ENCODE results near the gene MOB2.
"Not testable (repeated sequence)": the region's sequence is repeated elsewhere in the genome, so short reads cannot be mapped to it uniquely, and the experiment has no call there.

MOB2 gene

DNA sequence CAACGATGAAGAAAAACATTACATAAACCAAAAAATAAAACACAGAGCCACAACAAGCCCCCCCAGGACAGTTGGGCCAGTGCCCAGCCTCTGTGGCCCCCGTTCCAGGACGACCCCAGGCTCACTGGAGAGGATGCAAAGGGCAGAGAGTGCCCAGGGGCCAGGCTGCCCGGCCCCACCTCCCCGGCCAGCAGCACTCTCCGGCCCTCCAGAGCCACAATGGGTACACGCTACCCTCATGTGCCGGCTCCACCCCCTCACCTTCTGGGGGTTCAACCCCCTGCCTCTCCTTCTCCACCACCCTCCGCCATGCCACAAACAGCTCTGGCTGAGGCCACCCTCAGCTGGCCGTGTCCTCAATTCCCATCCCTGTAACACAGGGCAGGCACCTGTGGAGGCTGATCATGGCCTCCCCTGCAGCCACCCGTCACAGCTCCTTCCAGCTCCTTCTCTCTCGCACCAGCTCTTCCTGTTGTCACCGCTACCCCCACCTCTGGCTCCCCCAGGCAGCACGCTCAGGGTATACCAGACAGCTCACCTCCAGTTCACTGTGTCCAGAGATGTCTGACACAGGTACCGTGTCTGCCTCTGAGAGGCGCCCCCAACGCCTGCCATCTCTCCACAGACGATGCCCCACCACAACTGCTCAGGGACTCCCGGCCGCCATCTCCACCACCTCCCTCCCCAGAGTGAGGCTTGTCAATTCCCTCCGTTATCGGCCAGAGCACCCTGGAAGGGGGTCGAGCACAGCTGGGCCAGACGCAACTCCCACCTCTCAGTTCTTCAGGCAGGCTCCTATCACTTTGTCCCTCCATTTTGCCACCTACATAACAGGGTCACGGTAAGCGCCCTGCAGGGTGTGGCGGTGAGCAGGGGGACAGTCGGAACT is 30.8 kb upstream of the MOB2 start:
- no peak for DNase-seq

DNA sequence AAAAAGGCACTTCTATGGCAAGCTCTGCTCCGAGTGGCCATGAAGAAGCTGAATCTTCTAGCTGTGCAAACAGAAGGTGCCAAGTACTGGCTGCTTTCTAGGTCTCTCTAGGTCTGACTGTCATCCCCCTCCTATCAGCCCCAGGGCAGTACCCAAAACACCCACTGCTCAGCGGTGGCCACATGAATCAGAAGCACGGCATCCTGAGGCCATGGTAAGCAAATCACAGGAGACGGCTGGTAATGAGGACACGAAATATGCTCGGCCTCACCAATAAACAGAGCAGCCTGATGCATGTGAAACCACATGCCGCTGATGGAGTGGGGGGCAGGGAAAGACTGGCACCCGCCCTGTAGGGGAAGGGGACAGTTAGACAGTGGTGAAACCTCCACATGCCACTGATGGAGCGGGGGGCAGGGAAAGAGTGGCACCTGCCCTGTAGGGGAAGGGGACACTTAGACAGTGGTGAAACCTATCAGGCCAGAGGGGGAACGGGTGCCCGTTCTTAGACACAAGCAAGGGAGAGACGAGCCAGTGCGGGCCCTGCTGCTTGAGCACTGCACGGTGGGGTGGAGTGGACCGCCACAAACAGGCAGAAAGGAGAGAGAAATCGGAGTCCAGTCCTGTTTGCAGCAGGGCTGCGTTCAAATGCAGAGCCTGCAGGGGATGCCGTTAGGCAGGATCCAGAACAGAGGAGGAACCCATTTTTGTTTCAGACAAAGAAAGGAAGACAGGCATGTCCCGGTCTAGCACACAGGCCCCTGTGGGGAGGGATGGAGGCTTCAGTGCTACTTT is 29.9 kb upstream of the MOB2 start:
- no peak for DNase-seq

DNA sequence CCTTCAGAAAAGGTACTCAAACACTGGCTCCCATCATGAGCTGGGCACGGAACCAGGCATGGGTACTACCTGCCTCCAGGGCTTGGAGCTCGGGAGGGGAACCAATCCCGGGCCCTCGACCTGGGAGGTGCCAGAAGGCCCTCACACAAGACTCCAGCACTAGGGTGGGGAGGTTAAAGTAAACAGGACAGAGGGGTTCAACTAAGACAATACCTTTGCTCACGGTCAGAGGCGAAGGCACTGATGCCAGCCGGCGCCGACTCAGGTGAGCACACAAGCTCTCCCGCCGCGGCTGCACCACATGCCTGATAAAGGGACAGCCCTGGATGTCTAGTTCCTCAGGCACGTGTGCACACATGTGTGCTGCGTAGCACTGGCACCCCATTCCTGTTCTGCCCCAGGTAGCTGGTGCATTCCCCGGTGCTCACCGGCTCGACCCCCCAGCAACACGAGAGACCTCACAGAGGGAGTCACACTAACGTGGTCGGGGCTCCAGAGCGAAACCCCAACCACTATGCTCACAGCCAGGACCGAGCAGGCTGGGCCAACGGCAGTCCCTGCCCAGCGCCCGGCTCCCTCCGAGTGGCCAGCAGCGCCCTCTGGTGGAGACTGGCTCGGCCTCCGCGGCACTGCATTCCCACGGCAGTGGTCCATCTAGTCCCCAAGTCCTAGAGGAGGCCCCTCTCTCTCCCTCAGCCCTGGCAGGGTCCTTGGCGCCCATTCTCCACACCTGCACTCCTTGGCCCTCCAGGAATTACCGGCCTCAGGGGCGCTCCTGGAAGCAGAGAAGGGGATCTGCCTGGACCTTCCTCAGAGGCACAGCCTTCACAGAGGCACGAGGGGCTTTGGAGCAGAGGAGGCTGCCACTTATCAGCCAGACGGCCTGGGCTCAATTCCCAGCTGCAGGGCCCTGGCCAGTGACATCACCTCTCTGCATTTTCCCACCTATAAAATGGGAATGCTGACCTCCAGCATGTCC is 28.8 kb upstream of the MOB2 start:
- DNase-seq = peak; percentile 70

DNA sequence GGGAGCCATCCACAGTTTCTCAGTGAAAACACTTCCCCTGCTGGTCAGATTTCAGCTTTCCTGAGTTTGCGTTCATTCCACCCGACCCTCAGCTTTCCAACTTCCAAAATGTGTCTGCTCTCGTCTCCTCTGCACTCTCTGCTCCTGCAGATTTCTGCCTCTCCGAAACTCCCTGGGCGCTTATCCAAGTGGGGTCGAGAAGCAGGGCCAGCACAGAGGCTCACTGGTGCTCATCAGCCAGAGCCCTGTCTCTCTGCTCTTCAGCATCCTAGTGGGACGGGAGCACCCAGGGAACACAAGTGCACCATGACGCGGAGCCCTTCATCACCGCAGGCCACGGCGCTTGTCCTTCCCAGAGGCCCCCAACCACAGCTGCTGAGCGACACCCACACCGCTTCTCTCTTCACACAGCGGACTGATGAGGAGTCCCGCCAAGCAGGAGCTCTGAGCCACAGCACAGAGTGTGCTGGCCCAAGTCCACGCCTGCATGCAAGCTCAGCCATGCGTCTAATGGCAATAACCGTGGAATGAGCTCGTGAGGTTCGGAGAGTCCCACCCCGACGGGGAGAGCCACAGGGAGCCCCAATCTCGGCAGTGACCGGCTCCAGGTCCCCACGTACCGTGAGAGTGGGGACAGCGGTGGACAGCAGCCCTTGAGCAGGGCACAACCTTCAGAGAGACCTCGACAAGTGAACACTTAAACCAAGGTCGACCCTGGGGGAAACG is 27.9 kb upstream of the MOB2 start:
- no peak for DNase-seq

DNA sequence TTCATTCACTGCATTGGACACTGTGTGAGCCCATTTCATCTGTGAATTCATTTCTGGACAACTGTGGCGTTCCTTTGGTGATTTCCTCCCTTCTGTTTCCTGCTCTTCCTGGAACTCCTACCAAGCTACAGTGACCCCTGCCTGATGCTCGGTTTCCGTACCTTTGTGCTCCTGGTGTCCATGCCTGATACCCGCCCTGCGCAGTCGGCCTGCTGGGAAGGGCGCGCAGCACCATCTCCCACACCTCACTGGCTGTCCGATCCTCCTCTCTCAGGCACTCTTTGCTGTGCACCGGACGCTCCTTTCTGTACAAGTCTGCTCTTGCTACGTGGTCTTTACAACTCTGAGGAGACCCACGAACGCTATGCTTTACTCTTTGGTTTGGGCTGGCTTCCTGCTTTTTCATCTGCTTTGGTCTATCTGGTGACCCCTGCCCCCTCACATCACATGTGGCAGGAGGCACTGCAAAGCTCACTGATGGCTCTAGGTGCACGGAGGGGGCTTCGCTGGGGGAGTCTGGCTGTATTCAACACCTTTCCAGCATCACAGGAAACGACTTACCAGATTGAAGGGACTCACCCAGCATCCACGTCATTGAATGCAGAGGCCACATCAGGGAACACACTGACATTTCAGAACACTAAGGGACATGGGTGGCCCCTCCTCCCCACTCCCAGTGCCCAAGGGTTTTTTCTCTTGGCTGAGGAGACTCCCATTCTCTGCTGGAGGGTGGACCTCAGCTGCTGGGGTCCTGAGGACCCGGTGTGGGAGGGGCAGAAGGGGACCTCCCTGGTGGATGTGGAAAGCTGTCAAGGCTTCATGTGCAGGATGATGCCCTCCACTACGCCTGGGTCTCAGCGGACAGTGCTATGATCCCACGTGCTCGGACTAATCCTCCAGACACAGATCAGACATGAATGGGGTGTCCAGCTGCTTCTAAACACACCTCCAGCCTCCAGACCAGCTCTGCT is 27.0 kb upstream of the MOB2 start:
- no peak for DNase-seq

DNA sequence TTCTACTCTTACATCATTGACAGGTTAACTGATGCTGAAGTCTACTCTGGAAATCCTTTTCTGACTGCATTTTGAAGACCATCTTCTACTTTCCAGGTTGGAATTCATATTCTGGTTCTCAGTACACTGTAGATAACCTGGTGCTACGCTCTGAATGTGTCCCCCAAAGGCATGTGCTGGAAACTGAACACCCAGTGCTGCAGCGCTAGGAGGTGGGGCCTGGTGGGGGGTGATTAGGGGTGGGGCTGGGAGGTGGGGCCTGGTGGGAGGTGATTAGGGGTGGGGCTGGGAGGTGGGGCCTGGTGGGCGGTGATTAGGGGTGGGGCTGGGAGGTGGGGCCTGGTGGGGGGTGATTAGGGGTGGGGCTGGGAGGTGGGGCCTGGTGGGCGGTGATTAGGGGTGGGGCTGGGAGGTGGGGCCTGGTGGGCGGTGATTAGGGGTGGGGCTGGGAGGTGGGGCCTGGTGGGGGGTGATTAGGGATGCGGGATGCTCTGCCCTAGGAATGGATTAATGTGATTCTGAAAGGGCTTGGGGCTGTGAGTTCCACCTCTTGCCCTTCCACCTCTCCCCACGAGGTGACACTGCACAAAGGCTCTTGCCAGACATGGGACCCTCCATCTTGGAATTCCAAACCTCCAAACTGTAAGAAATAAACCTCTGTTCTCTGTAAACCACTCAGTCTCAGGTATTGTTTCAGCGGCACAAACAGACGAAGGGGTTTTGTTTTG is 26.1 kb upstream of the MOB2 start:
- DNase-seq = not testable (repeated sequence)

DNA sequence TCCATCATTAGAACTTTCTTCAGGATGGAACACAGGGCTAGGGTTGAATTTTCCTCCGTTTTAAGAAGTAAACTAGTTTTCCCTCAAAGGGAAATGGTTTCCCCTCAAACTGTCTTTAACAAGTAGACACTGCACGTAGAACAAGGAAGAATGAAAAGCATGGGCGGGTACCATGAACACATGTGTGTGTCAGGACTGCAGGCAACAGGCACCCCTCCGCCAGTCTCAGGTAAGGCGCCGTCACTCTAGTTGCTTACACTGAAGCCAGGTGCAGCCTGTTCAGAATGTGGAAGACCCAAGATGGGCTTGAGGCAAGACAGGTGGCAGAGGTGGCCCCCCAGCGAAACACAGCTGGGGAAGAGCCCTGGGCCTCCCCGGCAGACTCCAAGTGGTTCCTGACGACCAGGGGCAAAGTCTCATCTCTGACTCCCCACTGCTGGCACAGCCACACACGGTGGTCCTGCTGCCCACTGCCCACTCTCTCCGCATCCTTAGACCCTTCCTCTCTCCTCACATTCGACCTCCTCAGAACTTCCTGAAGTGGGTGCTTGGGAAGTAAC is 25.4 kb upstream of the MOB2 start:
- no peak for DNase-seq

DNA sequence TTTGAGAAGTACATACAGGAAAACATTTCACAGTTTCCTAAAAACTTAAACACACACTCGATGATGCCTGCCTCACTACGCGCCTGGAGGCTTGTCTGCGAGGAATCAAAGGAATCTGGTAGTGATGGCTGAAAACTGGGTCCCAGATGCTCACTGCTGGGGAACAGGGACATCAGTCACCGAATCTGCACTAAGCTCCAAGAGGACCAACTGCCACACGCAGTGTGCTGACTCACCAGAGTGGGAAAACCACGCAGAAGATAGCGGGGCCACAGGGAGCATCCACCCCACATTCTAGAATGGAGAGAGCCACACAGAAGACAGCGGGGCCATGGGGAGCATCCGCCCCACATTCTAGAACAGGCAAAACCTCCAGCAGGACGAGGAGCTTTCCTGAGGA is 24.3 kb upstream of the MOB2 start:
- no peak for DNase-seq

DNA sequence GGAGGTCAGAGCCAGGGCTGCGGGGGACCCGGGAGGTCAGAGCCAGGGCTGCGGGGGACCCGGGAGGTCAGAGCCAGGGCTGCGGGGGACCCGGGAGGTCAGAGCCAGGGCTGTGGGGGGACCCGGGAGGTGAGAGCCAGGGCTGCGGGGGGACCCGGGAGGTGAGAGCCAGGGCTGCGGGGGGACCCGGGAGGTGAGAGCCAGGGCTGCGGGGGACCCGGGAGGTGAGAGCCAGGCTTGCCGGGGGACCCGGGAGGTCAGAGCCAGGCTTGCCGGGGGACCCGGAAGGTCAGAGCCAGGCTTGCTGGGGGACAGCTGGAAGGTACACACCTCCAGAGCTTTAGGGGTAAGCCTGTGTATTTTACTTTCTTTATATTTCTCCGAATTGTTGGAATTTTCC is 23.8 kb upstream of the MOB2 start:
- not testable (repeated sequence) for DNase-seq

DNA sequence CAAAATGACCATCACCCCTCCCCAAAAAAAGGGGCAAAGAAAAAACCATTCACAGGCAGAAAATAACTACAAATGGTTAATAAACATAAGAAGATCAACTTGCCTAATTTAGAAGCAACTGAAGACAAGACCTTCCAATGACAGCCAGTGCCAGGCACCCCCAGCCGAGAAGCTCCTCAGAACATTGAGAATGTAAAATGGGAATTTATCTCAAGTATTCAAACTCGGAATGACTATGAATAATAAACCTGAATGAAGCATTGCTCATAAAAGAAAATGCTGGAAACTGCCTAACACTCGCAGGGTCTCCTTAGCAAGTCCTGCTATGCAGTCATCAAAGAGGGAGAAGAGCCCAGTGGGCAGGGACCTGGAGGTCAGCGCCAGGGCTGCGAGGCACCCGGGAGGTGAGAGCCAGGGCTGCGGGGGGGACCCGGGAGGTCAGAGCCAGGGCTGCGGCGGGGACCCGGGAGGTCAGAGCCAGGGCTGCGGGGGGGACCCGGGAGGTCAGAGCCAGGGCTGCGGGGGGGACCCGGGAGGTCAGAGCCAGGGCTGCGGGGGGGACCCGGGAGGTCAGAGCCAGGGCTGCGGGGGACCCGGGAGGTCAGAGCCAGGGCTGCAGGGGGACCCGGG is 23.2 kb upstream of the MOB2 start:
- no peak for DNase-seq

DNA sequence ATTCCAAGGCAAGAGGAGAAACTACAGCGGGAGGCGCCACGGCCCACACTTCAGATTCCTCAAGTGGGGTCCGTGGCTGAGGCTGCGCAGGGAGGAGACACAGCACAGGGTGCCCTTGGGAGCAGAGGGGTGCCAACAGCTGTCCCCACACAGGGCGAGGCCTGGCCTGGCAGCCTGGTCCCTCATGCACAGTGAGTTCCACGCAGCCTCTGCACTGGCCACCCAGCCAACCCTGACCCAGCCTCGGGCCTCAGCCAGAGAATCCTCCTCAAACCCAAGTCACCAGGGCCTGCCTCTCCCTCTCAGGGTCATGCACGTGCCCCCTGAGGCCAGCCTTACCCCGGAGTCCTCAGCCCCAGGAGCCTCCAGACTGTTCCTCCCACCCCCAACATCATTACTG is 22.4 kb upstream of the MOB2 start:
- DNase-seq = no peak

DNA sequence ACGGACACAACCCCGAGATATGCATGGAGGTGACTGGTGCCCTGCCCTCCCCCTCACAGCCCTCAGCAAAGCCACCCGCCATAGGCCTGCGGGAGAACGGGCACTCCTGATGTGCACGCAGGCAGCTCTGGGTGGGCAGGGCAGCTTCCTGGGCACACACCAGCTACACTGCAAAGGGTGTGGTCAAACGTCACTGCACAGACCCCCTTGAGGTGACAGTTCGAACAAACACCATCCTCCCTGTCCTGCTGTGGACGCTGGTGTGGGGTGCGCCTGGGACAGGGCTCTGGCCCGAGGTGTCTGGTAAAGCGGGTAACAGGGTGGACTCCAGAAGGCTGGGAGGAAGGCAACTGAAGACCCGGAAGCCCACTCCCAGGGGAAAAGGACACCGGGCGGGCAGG is 21.9 kb upstream of the MOB2 start:
- DNase-seq = no peak

DNA sequence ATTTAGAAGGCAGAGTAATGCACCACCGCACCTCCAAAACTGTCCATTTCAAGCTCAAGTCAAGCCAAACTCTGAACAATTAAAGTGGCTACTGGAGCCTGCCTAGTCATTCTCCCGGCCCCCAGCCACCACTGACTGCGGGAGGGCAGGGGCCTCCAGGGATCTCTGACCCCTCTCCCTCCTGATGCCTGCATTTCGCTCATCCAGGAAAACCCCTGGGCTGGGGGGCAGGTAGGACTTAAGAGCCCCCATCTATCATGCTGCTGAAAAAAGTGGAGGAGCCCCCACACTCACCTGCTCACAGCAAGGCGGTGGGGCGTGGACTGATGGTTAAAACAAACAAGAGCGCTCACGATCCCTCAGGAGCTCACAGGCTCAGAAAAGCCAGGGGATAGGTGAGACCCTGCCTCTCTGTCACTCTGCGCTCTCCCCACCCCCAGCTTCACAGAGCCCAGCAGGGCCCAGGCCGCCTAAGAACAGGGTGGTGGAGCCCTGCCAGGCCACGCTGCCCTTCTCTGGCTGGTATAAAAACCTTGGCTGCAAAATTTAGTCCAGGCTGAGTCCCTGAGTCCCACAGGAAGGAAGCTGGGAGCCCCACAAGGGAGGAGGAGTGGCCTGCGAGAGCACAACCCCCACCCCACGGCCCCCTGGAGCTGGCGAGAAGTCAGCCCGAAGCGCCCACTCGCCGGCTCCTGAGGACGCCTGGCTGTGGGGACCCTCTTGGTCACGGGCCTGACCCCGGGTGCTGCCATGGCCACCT is 21.0 kb upstream of the MOB2 start:
- no peak for DNase-seq

DNA sequence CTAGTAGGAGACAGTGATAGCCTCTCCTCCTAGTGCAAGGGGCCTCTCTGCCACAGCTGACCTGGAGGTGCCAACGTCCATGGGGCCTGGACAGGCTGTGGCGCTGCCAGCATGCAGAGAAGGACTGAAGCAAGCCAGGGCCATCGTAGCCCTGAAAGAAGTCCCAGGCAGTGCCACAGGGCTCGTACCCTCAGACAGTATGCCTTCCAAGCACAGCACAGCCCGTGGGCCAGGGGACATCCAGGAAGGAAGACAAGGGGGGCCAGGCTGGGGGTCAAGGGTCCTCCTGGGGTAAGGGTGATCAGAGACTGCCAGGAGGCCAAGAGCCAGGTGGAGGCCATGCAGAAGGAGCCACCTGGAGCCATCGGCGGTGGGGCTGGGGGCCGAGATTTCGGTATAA is 20.4 kb upstream of the MOB2 start:
- no peak for DNase-seq

DNA sequence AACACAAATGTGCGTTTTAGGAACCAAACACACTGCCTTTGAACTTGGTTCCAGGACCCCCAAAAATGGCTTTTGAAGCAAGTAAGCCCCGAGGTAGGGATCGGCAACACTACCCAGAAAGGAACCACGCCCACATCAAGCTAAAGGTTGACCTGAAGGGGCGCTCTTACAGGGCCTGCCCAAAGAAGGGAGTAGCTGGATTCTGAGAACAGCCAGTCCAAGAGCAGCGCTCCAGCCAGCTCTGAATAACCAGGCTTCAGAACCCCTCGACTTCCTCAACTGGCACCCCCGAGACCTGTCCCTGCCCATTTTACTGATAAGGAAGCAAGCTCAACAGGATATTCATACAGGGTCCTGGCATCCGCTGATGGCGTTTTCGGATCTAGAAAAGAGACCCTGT is 18.9 kb upstream of the MOB2 start:
- DNase-seq = no peak

DNA sequence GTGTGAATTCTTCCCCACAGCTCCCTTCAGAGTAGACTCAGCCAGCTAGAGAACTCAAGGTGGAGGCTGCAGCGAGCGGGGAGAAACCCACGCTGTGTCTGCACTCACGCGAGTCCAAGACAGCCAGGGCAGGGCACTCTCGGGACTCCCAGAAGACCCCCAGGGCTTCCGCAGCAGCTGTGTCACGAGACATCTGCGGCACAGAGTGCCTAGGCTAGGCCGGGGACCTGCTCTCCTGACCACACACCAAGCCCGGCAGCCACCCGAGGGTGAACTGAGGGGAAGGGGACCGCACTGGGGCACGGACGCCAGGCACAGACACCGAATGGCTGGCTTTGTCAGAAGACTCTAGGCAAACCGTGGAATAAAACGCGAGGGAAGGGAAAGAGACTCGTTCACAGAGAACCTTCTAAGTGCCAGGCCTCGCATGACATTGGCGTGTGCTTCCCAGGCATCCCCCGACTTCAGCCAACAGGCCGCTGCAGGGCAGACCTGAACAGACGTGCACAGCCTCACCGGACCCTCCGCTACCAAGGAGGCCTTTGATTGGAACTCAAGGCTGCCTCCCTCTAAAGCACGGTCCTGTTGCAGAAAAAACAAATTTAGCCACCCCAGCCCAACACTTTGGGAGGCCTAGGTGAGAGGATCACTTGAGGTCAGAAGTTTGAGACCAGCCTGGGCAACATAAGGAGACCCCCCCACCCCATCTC is 18.2 kb upstream of the MOB2 start:
- DNase-seq = no peak

DNA sequence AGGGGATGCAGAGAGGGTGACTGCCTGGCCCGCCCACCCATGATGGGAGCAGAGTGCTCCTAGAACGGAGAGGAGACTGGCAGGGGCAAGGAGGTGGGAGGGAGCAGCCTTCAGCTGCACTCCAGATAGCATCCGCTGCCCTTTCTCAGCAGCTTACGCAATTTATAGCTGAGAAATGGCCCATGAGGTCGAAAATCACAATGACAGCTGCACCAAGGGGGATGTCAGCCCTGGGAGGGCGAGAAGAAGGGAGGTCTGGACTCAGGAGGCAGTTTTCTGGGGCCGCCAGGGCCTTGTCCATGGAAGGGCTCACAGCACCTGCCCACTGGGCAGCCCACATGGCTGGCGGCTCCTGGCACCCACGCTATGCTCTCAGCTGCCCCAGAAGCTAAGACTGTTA is 17.6 kb upstream of the MOB2 start:
- no peak for DNase-seq

DNA sequence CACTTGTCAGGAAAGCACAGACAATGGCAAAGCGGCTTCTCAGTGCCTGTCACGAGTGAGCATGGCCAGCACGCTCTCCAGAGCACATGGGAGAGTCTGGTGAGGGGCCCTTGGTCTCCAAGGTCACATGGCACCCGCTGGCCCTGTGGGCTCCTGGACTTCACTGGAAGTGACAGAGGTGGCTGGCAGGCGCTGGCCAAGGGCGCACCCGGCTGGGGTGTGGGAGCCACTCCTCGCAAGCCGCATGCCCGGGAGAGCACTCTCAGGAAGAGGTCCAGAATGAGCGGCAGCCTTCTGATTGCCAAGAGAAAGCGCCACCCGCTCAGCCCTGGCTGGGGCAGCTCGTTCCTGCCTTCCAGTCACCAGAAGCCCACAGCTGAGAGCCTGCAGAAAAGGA is 17.1 kb upstream of the MOB2 start:
- no peak for DNase-seq

Data from activated CD4-positive, alpha-beta T cell treated with anti-CD3 and anti-CD28 coated beads, Interleukin-2, Interleukin-6, amounts not matched to agents 100 ng/mL and 50 ng/mL, durations not matched to agents 16 hours and 8 hours (primary cell).